GM12872 (cell line): ENCODE measurements around the gene SAAL1.

Source experiments
- TF ChIP-seq, protein P1 (sequence below): IDR thresholded peaks from 3 replicates; pipeline ENCODE4 v1.5.1; 2011; ENCODE audit warnings: low read depth, mild to moderate bottlenecking, low read length, moderate library complexity; ENCODE audit not compliant: insufficient read depth

SAAL1 gene

DNA sequence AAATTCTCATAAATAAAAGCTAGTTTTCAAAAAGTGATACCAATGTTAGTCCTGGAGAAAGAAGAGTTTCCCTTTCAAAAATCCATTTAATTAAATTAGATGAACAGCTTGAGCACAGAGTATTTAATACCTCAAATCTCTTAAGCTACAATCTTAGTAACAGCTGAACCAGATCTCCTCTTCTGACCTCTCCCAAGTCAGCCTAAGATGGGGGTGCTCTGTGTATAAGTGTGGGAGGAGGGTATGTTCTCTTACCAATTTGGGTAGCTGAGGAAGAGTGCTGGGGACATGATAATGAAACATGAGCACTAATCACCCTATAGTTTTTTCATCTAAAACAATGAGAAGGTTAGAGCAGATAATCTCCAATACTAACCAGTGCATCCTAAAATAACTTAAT lies 69.4 kb downstream of the SAAL1 start:
- TF ChIP-seq, protein P1, sequence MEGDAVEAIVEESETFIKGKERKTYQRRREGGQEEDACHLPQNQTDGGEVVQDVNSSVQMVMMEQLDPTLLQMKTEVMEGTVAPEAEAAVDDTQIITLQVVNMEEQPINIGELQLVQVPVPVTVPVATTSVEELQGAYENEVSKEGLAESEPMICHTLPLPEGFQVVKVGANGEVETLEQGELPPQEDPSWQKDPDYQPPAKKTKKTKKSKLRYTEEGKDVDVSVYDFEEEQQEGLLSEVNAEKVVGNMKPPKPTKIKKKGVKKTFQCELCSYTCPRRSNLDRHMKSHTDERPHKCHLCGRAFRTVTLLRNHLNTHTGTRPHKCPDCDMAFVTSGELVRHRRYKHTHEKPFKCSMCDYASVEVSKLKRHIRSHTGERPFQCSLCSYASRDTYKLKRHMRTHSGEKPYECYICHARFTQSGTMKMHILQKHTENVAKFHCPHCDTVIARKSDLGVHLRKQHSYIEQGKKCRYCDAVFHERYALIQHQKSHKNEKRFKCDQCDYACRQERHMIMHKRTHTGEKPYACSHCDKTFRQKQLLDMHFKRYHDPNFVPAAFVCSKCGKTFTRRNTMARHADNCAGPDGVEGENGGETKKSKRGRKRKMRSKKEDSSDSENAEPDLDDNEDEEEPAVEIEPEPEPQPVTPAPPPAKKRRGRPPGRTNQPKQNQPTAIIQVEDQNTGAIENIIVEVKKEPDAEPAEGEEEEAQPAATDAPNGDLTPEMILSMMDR = no peak
